ENCODE measurements around the gene LSAMP. TPM values are rescaled to one million over a fixed set of nuclear protein-coding genes. Genes with fewer than 3 reads are reported as not detected.

Gene LSAMP
- total RNA-seq, 1 experiment from 2014 or later, result 0.90 TPM

DNA sequence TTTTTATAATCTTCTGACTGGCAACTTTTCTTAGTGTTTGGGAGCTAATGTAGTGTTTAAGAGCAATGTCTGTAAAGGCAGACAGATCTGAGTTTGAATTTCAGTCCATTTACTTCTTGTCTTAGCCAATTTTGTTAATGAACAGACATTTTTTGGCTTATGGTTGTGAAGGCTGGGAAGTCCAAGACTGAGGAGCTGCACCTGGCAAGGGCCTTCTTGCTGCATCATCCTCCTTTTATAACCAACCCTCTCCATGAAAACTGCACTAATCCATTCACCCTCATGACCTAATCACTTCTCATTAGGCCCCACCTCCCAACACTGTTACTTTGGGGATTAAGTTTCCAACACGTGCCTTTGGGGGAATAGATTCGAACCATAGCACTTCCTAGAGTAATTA is 657.5 kb downstream of the LSAMP start:
- H3K9me3 ChIP-seq (ENCODE audit: control insufficient read depth, low read depth, low read length), result no peaks in the 10 kb centered on the region
- no peak overlapping the region for H4K5ac ChIP-seq (ENCODE audit: insufficient read length, low read depth, low read length)
- no peak overlapping the region for H3K18ac ChIP-seq (ENCODE audit: insufficient read length, low read depth, low read length)
- no peak overlapping the region for H3K4me2 ChIP-seq (ENCODE audit: insufficient read depth, insufficient read length, low read length)
- Mint-ChIP-seq H3K27ac (no peak overlapping the region), H3K4me1 (peaks cover 16 to 38% of the 10 kb centered on the region in 2 experiments), H3K36me3 (ENCODE audit: insufficient read depth in 1 of 3, low read depth in 3 of 3) (peaks cover 0 to 3% (median 0%) of the 10 kb centered on the region in 3 experiments; a peak in 1 of 7 replicates), H3K4me3 (no peak overlapping the region), H3K27me3 (ENCODE audit: low read depth) (no peaks in the 10 kb centered on the region), H3K9me3 (no peaks in the 10 kb centered on the region; a peak in 1 of 5 replicates)
- H2AK5ac ChIP-seq (ENCODE audit: insufficient read length, low read length), result no peak overlapping the region
- no peak overlapping the region for H2BK15ac ChIP-seq (ENCODE audit: low read depth, low read length)
- no peak overlapping the region for H3K23ac ChIP-seq (ENCODE audit: insufficient read length, low read depth, low read length)
- no peak overlapping the region for H3K14ac ChIP-seq (ENCODE audit: insufficient read depth, low read length)
- H3T11ph ChIP-seq (ENCODE audit: low read length), result no peak overlapping the region
- H2BK5ac ChIP-seq (ENCODE audit: insufficient read length, low read length), result no peak overlapping the region
- TF ChIP-seq CTCF (conservative IDR thresholded peaks at IDR 0.05), result no peak
- WGBS (ENCODE audit: extremely low coverage, insufficient read length, low lambda C conversion rate), result no CpG with 5 or more reads among the region's 2 CpGs
- H2BK20ac ChIP-seq (ENCODE audit: low read depth, low read length, poor library complexity, severe bottlenecking), result no peak overlapping the region
- H3K27ac ChIP-seq (ENCODE audit: insufficient read length, low read depth, low read length), result no peak overlapping the region
- H4K8ac ChIP-seq (replicated peaks; ENCODE audit: insufficient read length, low read depth, low read length), result no peak overlapping the region
- no peak for DNase-seq
- H3K9ac ChIP-seq (ENCODE audit: extremely low read depth, insufficient read length, low read length), result no peak overlapping the region
- no peaks in the 10 kb centered on the region; the same call in 1 of the 2 replicates for H3K4me1 ChIP-seq (ENCODE audit: insufficient read depth, low read length)
- peaks cover 7% of the 10 kb centered on the region for H3K23me2 ChIP-seq (ENCODE audit: insufficient read length, low read depth, low read length, poor library complexity, severe bottlenecking)
- no peak overlapping the region for H3K56ac ChIP-seq (ENCODE audit: insufficient read length, low read depth, low read length)
- H4K91ac ChIP-seq (ENCODE audit: insufficient read length, low read depth, low read length), result no peak overlapping the region
- H2BK12ac ChIP-seq (ENCODE audit: insufficient read length, low read depth, low read length), result no peak overlapping the region
- no peaks in the 10 kb centered on the region for H3K79me2 ChIP-seq (ENCODE audit: insufficient read depth, low read length)
- no peak overlapping the region for H3K4ac ChIP-seq (ENCODE audit: low read depth, low read length)
- no peak overlapping the region for H2AFZ ChIP-seq (ENCODE audit: low read length)
- no peak overlapping the region for H2BK120ac ChIP-seq (ENCODE audit: low read depth, low read length, poor library complexity, severe bottlenecking)
- no peaks in the 10 kb centered on the region for H3K27me3 ChIP-seq (ENCODE audit: insufficient read depth, low read length)
- H3K79me1 ChIP-seq (ENCODE audit: insufficient read depth, low read depth, low read length, poor library complexity, severe bottlenecking), result no peaks in the 10 kb centered on the region
- no peaks in the 10 kb centered on the region for H4K20me1 ChIP-seq (ENCODE audit: control insufficient read depth, insufficient read depth, insufficient read length)
